WTC11 (cell line): Measurements from ENCODE around the gene CTNNA1. TPM values are rescaled to one million over a fixed set of nuclear protein-coding genes. Genes with fewer than 3 reads are reported as not detected.

ENCODE experiments used
- ATAC-seq: fragments of 200-7000 bp; cut with Tn5 transposase; 2 replicates; pipeline ENCODE4 v1.10.0; 2021; ENCODE audit warnings: mild to moderate bottlenecking, moderate library complexity
- CTCF ChIA-PET: fragments of 300-600 bp; sonication (Branson Sonifier 250); formaldehyde crosslinking; loops from one replicate; lab custom pipeline; 2021; ENCODE audit warnings: antibody characterized with exemption; lab: Charles Lee
- POLR2A ChIA-PET: fragments of 350-600 bp; sonication (Branson Sonifier 250); formaldehyde crosslinking; loops from one replicate; lab custom pipeline; 2021; ENCODE audit warnings: antibody characterized with exemption; lab: Charles Lee
- DNase-seq: peaks from one replicate; pipeline ENCODE4 v3.0.0; 2021; ENCODE audit warnings: low spot score
- H3K27ac Mint-ChIP-seq: 2 replicates; pipeline ENCODE4 v1.8.0; 2021; ENCODE audit warnings: mixed read lengths
- H3K27me3 Mint-ChIP-seq: 2 replicates; pipeline ENCODE4 v1.8.0; 2021; ENCODE audit warnings: low read depth, mild to moderate bottlenecking, moderate library complexity, mixed read lengths
- H3K36me3 Mint-ChIP-seq: 2 replicates; pipeline ENCODE4 v1.8.0; 2021; ENCODE audit warnings: mixed read lengths
- H3K4me1 Mint-ChIP-seq: 2 replicates; pipeline ENCODE4 v1.8.0; 2022; ENCODE audit warnings: mixed read lengths
- H3K4me3 Mint-ChIP-seq: 2 replicates; pipeline ENCODE4 v1.8.0; 2021; ENCODE audit warnings: mild to moderate bottlenecking, moderate library complexity, mixed read lengths
- H3K9me3 Mint-ChIP-seq: 2 replicates; pipeline ENCODE4 v1.8.0; 2021; ENCODE audit warnings: mixed read lengths
- CREM ChIP-seq: sonication (generic); formaldehyde crosslinking; IDR thresholded peaks from 2 replicates; pipeline ENCODE4 v1.8.1; 2022; ENCODE audit warnings: mild to moderate bottlenecking, missing genetic modification reagents, moderate library complexity
- ELF4 ChIP-seq: sonication (generic); formaldehyde crosslinking; IDR thresholded peaks from 2 replicates; pipeline ENCODE4 v1.8.1; 2022; ENCODE audit warnings: low read depth, mild to moderate bottlenecking, moderate library complexity, missing genetic modification reagents
- EMX1 ChIP-seq: fragments of 250-450 bp; sonication (Bioruptor Pico); IDR thresholded peaks from 2 replicates; pipeline ENCODE4 v1.8.0; 2021; ENCODE audit warnings: mild to moderate bottlenecking
- GABPB1 ChIP-seq: sonication (generic); formaldehyde crosslinking; IDR thresholded peaks from 2 replicates; pipeline ENCODE4 v1.8.1; 2023; ENCODE audit warnings: mild to moderate bottlenecking, missing genetic modification reagents
- GTF2I ChIP-seq: fragments of 250-450 bp; sonication (Bioruptor Pico); conservative IDR thresholded peaks from 2 replicates; pipeline ENCODE4 v1.4.0; 2021; ENCODE audit warnings: mild to moderate bottlenecking
- NR1H2 ChIP-seq: sonication (generic); formaldehyde crosslinking; IDR thresholded peaks from 2 replicates; pipeline ENCODE4 v1.9.0; 2021; ENCODE audit warnings: mild to moderate bottlenecking, moderate library complexity, missing genetic modification reagents
- RELA ChIP-seq: sonication (generic); formaldehyde crosslinking; IDR thresholded peaks from 2 replicates; pipeline ENCODE4 v1.8.1; 2022; ENCODE audit warnings: missing genetic modification reagents, mild to moderate bottlenecking, borderline replicate concordance
- SP1 ChIP-seq: sonication (generic); formaldehyde crosslinking; conservative IDR thresholded peaks from 2 replicates; pipeline ENCODE4 v1.8.1; 2022; ENCODE audit warnings: missing genetic modification reagents
- TEAD1 ChIP-seq: sonication (generic); formaldehyde crosslinking; IDR thresholded peaks from 2 replicates; pipeline ENCODE4 v1.8.0; 2022; ENCODE audit warnings: mild to moderate bottlenecking, missing genetic modification reagents
- ZBTB21 ChIP-seq: sonication (generic); formaldehyde crosslinking; IDR thresholded peaks from 2 replicates; pipeline ENCODE4 v1.8.1; 2023; ENCODE audit warnings: mild to moderate bottlenecking, missing genetic modification reagents, borderline replicate concordance
- ZNF219 ChIP-seq: sonication (generic); formaldehyde crosslinking; IDR thresholded peaks from 2 replicates; pipeline ENCODE4 v1.8.0; 2023; ENCODE audit warnings: missing genetic modification reagents, mild to moderate bottlenecking, borderline replicate concordance
- ZNF671 ChIP-seq: fragments of 250-450 bp; sonication (Bioruptor Pico); IDR thresholded peaks from 2 replicates; pipeline ENCODE4 v1.8.0; 2021; ENCODE audit warnings: mild to moderate bottlenecking
- total RNA-seq: library from RNA; stranded (reverse); gene quantifications from 3 replicates; pipeline ENCODE4 v1.2.3, GENCODE V29; 2021
- TF ChIP-seq, protein P1 (sequence below): fragments of 250-450 bp; sonication (Bioruptor Pico); conservative IDR thresholded peaks from 2 replicates; pipeline ENCODE4 v1.9.0; 2021; ENCODE audit warnings: mild to moderate bottlenecking
- TF ChIP-seq, protein P2 (sequence below): sonication (generic); formaldehyde crosslinking; conservative IDR thresholded peaks from 2 replicates; pipeline ENCODE4 v1.8.1; 2022; ENCODE audit warnings: mild to moderate bottlenecking, missing genetic modification reagents
- TF ChIP-seq, protein P3 (sequence below): fragments of 250-450 bp; sonication (Bioruptor Pico); IDR thresholded peaks from 2 replicates; pipeline ENCODE4 v1.9.0; 2021; ENCODE audit warnings: mild to moderate bottlenecking, borderline replicate concordance
- TF ChIP-seq, protein P4 (sequence below): sonication (generic); formaldehyde crosslinking; IDR thresholded peaks from 2 replicates; pipeline ENCODE4 v1.8.1; 2022; ENCODE audit warnings: missing genetic modification reagents, borderline replicate concordance
- TF ChIP-seq, protein P5 (sequence below): sonication (generic); formaldehyde crosslinking; IDR thresholded peaks from 2 replicates; pipeline ENCODE4 v1.8.1; 2022; ENCODE audit warnings: mild to moderate bottlenecking, moderate library complexity, missing genetic modification reagents
- TF ChIP-seq, protein P6 (sequence below): fragments of 250-450 bp; sonication (Bioruptor Pico); IDR thresholded peaks from 2 replicates; pipeline ENCODE4 v1.8.0; 2021; ENCODE audit warnings: mild to moderate bottlenecking
- TF ChIP-seq, protein P7 (sequence below): sonication (generic); formaldehyde crosslinking; IDR thresholded peaks from 2 replicates; pipeline ENCODE4 v1.8.1; 2023; ENCODE audit warnings: mild to moderate bottlenecking, missing genetic modification reagents
- TF ChIP-seq, protein P8 (sequence below): sonication (generic); formaldehyde crosslinking; conservative IDR thresholded peaks from 2 replicates; pipeline ENCODE4 v1.8.1; 2023; ENCODE audit warnings: mild to moderate bottlenecking, low read depth, missing genetic modification reagents, moderate library complexity
- TF ChIP-seq, protein P9 (sequence below): sonication (generic); formaldehyde crosslinking; IDR thresholded peaks from 2 replicates; pipeline ENCODE4 v1.8.0; 2022; ENCODE audit warnings: mild to moderate bottlenecking, missing genetic modification reagents

Gene CTNNA1
- total RNA-seq, 1 experiment from 2014 or later = 309 TPM

DNA sequence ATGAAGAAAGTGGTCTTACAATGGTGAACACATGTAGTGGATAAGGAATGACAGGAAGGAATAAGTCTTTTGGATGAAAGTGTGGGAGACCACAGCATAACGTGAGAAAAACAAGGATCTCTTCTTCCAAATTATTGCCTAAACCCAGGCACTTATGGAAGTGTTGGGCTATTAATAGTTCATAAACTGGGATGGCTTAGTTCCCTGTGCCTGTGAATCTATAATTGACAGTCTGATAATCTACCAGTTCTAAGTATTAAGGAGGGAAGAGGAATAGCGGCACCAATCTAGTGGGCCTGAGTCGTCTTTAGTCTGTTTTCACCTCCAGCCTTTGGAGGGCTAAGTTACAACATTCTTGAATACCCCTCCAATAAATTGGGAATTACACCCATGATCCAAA lies 161.1 kb downstream of the CTNNA1 start:
- no peak for ATAC-seq
- H3K4me1 Mint-ChIP-seq = peaks cover 4% of the 10 kb centered on the region; the same call in 1 of the 2 replicates
- TF ChIP-seq, protein P1, sequence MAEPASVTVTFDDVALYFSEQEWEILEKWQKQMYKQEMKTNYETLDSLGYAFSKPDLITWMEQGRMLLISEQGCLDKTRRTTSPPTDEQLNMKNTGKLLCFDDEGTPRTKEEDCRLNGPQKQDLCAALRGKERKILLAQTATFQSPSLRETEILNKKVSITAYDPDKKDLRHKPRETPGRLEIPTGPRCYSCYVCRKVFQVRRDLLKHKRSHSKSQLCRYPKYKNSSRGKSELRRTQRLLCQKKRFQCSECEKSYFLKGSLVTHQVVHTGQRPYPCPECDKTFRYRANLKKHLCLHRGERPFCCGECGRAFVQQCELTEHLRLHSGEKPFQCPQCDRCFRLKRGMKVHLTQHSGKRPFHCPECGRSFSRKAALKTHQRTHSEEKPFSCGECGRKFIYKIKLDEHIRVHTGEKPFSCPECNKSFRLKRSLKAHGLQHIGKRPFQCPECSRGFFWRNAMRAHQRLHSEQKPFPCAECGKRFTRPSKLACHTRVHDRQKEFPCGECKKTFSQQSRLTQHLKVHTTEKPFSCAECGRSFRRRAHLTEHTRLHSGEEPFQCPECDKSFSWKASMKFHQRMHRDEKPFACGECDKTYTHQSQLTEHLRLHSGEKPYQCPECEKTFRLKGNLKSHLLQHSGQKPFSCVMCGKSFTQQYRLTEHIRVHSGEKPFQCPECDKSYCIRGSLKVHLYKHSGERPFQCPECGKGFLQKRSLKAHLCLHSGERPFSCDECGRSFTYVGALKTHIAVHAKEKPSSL (CRISPR knock-in tag) = no peak
- TF ChIP-seq, protein P2, sequence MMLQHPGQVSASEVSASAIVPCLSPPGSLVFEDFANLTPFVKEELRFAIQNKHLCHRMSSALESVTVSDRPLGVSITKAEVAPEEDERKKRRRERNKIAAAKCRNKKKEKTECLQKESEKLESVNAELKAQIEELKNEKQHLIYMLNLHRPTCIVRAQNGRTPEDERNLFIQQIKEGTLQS (CRISPR knock-in tag) = no peak
- TF ChIP-seq GTF2I (CRISPR knock-in tag) (no peak), ZNF671 (CRISPR knock-in tag) (no peak), NR1H2 (CRISPR knock-in tag) (no peak), EMX1 (CRISPR knock-in tag) (no peak), ZNF219 (CRISPR knock-in tag) (no peak), RELA (CRISPR knock-in tag) (no peak), CREM (no peak), ZBTB21 (CRISPR knock-in tag) (no peak)
- TF ChIP-seq, protein P3, sequence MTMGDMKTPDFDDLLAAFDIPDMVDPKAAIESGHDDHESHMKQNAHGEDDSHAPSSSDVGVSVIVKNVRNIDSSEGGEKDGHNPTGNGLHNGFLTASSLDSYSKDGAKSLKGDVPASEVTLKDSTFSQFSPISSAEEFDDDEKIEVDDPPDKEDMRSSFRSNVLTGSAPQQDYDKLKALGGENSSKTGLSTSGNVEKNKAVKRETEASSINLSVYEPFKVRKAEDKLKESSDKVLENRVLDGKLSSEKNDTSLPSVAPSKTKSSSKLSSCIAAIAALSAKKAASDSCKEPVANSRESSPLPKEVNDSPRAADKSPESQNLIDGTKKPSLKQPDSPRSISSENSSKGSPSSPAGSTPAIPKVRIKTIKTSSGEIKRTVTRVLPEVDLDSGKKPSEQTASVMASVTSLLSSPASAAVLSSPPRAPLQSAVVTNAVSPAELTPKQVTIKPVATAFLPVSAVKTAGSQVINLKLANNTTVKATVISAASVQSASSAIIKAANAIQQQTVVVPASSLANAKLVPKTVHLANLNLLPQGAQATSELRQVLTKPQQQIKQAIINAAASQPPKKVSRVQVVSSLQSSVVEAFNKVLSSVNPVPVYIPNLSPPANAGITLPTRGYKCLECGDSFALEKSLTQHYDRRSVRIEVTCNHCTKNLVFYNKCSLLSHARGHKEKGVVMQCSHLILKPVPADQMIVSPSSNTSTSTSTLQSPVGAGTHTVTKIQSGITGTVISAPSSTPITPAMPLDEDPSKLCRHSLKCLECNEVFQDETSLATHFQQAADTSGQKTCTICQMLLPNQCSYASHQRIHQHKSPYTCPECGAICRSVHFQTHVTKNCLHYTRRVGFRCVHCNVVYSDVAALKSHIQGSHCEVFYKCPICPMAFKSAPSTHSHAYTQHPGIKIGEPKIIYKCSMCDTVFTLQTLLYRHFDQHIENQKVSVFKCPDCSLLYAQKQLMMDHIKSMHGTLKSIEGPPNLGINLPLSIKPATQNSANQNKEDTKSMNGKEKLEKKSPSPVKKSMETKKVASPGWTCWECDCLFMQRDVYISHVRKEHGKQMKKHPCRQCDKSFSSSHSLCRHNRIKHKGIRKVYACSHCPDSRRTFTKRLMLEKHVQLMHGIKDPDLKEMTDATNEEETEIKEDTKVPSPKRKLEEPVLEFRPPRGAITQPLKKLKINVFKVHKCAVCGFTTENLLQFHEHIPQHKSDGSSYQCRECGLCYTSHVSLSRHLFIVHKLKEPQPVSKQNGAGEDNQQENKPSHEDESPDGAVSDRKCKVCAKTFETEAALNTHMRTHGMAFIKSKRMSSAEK (CRISPR knock-in tag) = no peak
- TF ChIP-seq, protein P4, sequence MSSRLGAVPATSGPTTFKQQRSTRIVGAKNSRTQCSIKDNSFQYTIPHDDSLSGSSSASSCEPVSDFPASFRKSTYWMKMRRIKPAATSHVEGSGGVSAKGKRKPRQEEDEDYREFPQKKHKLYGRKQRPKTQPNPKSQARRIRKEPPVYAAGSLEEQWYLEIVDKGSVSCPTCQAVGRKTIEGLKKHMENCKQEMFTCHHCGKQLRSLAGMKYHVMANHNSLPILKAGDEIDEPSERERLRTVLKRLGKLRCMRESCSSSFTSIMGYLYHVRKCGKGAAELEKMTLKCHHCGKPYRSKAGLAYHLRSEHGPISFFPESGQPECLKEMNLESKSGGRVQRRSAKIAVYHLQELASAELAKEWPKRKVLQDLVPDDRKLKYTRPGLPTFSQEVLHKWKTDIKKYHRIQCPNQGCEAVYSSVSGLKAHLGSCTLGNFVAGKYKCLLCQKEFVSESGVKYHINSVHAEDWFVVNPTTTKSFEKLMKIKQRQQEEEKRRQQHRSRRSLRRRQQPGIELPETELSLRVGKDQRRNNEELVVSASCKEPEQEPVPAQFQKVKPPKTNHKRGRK = no peak
- TF ChIP-seq, protein P5, sequence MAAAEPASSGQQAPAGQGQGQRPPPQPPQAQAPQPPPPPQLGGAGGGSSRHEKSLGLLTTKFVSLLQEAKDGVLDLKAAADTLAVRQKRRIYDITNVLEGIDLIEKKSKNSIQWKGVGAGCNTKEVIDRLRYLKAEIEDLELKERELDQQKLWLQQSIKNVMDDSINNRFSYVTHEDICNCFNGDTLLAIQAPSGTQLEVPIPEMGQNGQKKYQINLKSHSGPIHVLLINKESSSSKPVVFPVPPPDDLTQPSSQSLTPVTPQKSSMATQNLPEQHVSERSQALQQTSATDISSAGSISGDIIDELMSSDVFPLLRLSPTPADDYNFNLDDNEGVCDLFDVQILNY (CRISPR knock-in tag) = no peak
- TF ChIP-seq, all 79 proteins: peak for 0
- DNase-seq = no peak
- Mint-ChIP-seq H3K27ac (no peak overlapping the region), H3K27me3 (no peaks in the 10 kb centered on the region), H3K4me3 (no peak overlapping the region), H3K36me3 (peaks cover 17% of the 10 kb centered on the region), H3K9me3 (no peaks in the 10 kb centered on the region)
- POLR2A ChIA-PET = no interaction called here
- CTCF ChIA-PET = no interaction called here

DNA sequence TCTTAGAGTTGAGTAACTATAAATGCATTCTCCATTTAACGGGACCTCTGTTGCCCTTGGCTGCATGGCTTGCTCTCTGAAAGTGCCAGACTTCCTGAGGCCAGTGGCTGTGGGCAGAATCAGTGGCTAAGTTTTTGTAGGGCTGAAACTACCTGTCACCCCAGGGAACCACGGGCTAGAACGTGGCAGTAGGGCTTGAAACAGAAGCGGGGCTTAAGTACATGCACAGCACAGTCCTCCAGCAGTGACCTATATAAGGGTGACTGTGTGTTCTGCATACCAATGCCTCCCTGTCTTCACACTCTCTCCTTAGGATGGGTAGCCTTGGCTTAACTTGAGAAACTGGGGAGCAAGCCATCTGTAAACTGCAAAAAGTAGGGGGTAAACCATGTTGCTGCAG lies 165.5 kb downstream of the CTNNA1 start:
- Mint-ChIP-seq H3K9me3 (no peaks in the 10 kb centered on the region), H3K36me3 (peaks cover 12% of the 10 kb centered on the region), H3K27ac (peak overlapping the region; percentile 28; the same call in 1 of the 2 replicates), H3K27me3 (no peaks in the 10 kb centered on the region), H3K4me1 (no peaks in the 10 kb centered on the region), H3K4me3 (no peak overlapping the region)
- ChIA-PET CTCF (no interaction called here), POLR2A (no interaction called here)
- 0 out of 2 replicates have a peak, but pooled peaks have one; percentile 32 for ATAC-seq
- DNase-seq = no peak
- no peak for TF ChIP-seq ELF4 (CRISPR knock-in tag)
- TF ChIP-seq, protein P6, sequence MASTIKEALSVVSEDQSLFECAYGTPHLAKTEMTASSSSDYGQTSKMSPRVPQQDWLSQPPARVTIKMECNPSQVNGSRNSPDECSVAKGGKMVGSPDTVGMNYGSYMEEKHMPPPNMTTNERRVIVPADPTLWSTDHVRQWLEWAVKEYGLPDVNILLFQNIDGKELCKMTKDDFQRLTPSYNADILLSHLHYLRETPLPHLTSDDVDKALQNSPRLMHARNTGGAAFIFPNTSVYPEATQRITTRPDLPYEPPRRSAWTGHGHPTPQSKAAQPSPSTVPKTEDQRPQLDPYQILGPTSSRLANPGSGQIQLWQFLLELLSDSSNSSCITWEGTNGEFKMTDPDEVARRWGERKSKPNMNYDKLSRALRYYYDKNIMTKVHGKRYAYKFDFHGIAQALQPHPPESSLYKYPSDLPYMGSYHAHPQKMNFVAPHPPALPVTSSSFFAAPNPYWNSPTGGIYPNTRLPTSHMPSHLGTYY (CRISPR knock-in tag) = no peak
- TF ChIP-seq, protein P7, sequence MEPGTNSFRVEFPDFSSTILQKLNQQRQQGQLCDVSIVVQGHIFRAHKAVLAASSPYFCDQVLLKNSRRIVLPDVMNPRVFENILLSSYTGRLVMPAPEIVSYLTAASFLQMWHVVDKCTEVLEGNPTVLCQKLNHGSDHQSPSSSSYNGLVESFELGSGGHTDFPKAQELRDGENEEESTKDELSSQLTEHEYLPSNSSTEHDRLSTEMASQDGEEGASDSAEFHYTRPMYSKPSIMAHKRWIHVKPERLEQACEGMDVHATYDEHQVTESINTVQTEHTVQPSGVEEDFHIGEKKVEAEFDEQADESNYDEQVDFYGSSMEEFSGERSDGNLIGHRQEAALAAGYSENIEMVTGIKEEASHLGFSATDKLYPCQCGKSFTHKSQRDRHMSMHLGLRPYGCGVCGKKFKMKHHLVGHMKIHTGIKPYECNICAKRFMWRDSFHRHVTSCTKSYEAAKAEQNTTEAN (CRISPR knock-in tag) = no peak
- no peak for TF ChIP-seq GABPB1 (CRISPR knock-in tag)
- TF ChIP-seq, protein P8, sequence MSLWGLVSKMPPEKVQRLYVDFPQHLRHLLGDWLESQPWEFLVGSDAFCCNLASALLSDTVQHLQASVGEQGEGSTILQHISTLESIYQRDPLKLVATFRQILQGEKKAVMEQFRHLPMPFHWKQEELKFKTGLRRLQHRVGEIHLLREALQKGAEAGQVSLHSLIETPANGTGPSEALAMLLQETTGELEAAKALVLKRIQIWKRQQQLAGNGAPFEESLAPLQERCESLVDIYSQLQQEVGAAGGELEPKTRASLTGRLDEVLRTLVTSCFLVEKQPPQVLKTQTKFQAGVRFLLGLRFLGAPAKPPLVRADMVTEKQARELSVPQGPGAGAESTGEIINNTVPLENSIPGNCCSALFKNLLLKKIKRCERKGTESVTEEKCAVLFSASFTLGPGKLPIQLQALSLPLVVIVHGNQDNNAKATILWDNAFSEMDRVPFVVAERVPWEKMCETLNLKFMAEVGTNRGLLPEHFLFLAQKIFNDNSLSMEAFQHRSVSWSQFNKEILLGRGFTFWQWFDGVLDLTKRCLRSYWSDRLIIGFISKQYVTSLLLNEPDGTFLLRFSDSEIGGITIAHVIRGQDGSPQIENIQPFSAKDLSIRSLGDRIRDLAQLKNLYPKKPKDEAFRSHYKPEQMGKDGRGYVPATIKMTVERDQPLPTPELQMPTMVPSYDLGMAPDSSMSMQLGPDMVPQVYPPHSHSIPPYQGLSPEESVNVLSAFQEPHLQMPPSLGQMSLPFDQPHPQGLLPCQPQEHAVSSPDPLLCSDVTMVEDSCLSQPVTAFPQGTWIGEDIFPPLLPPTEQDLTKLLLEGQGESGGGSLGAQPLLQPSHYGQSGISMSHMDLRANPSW (CRISPR knock-in tag) = no peak
- TF ChIP-seq, protein P9, sequence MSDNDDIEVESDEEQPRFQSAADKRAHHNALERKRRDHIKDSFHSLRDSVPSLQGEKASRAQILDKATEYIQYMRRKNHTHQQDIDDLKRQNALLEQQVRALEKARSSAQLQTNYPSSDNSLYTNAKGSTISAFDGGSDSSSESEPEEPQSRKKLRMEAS (CRISPR knock-in tag) = no peak
- no peak for TF ChIP-seq TEAD1 (CRISPR knock-in tag)
- TF ChIP-seq SP1 = no peak
- TF ChIP-seq RELA (CRISPR knock-in tag) = no peak
